ENCODE measurements around the gene PAX3.

The PAX3 gene

DNA sequence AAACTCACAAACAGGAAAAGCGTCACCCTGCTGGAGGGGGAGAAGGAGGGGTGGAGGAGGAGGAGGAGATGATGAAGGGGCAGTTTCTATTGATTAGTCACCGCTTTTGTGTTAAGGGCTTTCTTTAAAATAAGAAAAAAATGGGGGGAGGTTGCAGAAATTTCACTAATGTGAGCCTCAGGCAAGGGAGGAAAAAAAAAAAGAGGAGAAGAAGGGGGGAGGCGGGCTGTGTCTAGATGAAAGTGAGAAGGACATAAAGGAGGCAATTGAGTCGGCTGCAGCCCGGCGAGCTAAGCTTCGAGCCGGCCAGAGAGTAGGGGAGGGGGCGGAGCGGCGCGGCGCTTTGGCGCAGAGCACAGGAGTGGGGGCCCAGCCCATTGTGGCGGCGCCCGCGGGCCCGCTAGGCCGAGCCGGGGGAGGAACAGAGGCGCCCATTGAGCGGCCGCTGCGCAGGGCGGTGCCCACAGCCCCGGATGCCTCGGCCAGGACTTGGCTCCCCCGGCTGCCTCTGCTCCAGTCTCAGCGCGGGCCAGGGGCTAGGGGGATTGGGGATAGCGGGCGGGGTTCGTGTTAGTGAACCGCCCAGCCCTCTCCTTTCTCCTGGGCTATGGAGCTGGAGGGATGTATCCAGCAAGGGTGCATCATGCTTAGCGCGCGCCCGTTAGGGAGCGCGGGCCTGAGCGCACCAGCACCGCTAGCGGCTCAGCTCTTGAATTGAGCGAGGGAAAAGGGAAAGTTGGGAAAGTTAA lies 7.9 kb downstream of the PAX3 start:
- no peaks in the 10 kb centered on the region for H3K9me3 ChIP-seq (ENCODE audit: insufficient read depth, low read length)
- no peak overlapping the region for H3K9ac ChIP-seq (ENCODE audit: low read length)
- H3K4me3 ChIP-seq (ENCODE audit: low read length) = no peak overlapping the region
- H3K27me3 ChIP-seq (ENCODE audit: low read depth, low read length) = peaks cover 19% of the 10 kb centered on the region; the same call in 1 of the 2 replicates
- no peaks in the 10 kb centered on the region for H3K4me1 ChIP-seq (ENCODE audit: low read length)
- H3K79me2 ChIP-seq (ENCODE audit: low read length) = no peaks in the 10 kb centered on the region
- H3K27ac ChIP-seq (ENCODE audit: low read length) = no peak overlapping the region
- no peak overlapping the region for H2AFZ ChIP-seq (ENCODE audit: low read depth, low read length)
- no peaks in the 10 kb centered on the region for H3K36me3 ChIP-seq (replicated peaks; ENCODE audit: low read depth, low read length)
- TF ChIP-seq CTCF (IDR thresholded peaks at IDR 0.05; ENCODE audit: low read depth, low read length) (no peak), EZH2phosphoT487 (IDR thresholded peaks at IDR 0.05; ENCODE audit: low read depth) (no peak)
- no peaks in the 10 kb centered on the region for H4K20me1 ChIP-seq (ENCODE audit: insufficient read depth, low read length)
- no peak overlapping the region for H3K4me2 ChIP-seq (ENCODE audit: low read length)

GRCh38 chr2:222290401-222290735 lies 8.4 kb downstream of the PAX3 start:
- H3K27ac ChIP-seq (ENCODE audit: low read length) = no peak overlapping the region
- H3K36me3 ChIP-seq (replicated peaks; ENCODE audit: low read depth, low read length) = no peaks in the 10 kb centered on the region
- H4K20me1 ChIP-seq (ENCODE audit: insufficient read depth, low read length) = no peaks in the 10 kb centered on the region
- no peak overlapping the region for H2AFZ ChIP-seq (ENCODE audit: low read depth, low read length)
- H3K79me2 ChIP-seq (ENCODE audit: low read length) = no peaks in the 10 kb centered on the region
- no peak for TF ChIP-seq CTCF (IDR thresholded peaks at IDR 0.05; ENCODE audit: low read depth, low read length)
- no peak for TF ChIP-seq EZH2phosphoT487 (IDR thresholded peaks at IDR 0.05; ENCODE audit: low read depth)
- H3K4me3 ChIP-seq (ENCODE audit: low read length) = no peak overlapping the region
- no peaks in the 10 kb centered on the region for H3K4me1 ChIP-seq (ENCODE audit: low read length)
- no peaks in the 10 kb centered on the region for H3K9me3 ChIP-seq (ENCODE audit: insufficient read depth, low read length)
- no peak overlapping the region for H3K9ac ChIP-seq (ENCODE audit: low read length)
- peaks cover 19% of the 10 kb centered on the region; the same call in 1 of the 2 replicates for H3K27me3 ChIP-seq (ENCODE audit: low read depth, low read length)
- no peak overlapping the region for H3K4me2 ChIP-seq (ENCODE audit: low read length)

DNA sequence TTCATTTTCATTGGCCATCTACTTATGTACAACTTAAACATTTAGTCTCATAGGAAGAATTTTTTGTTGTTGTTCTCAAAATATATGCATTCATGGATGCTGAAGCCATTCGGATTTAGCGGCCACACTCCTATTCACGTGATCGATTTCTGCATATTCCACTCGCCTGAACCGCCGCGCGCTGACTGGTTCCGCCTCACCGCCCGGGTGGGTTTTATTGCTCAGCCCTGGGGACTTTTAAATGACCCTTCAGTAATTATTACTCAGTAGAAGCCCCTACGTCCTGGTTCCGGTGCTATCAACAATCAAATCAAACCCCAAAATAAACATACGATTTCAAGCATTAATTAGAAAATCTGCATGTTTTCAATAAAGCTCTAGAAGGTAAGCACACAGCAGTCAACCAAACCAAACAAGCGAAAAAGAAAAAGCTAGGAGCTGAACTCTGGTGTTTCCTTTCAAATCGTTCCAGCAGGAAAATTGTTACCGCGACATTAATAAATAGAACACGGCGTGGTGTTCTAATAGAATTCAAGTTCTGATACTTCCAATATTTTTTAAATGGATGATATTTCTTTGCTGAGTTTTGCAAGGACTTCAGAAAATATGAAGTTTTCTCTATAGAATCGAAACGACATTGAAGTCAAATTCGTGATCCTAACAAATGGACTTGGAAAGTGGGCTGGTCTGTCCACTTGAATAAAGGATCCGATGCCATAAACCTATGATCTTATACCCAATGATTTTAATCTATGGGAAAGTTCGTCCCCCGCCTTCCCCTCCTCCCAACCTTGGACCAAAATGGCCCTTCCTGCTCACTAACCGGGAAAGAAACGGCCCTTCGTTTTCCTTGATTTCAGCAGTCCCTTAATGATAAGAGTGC lies 9.3 kb downstream of the PAX3 start:
- no peaks in the 10 kb centered on the region for H3K9me3 ChIP-seq (ENCODE audit: insufficient read depth, low read length)
- H2AFZ ChIP-seq (ENCODE audit: low read depth, low read length) = no peak overlapping the region
- no peak for TF ChIP-seq EZH2phosphoT487 (IDR thresholded peaks at IDR 0.05; ENCODE audit: low read depth)
- no peak for TF ChIP-seq CTCF (IDR thresholded peaks at IDR 0.05; ENCODE audit: low read depth, low read length)
- H3K4me2 ChIP-seq (ENCODE audit: low read length) = no peak overlapping the region
- no peaks in the 10 kb centered on the region for H4K20me1 ChIP-seq (ENCODE audit: insufficient read depth, low read length)
- no peaks in the 10 kb centered on the region for H3K36me3 ChIP-seq (replicated peaks; ENCODE audit: low read depth, low read length)
- peaks cover 5% of the 10 kb centered on the region for H3K4me1 ChIP-seq (ENCODE audit: low read length)
- no peak overlapping the region for H3K27ac ChIP-seq (ENCODE audit: low read length)
- no peaks in the 10 kb centered on the region for H3K79me2 ChIP-seq (ENCODE audit: low read length)
- no peak overlapping the region for H3K9ac ChIP-seq (ENCODE audit: low read length)
- H3K27me3 ChIP-seq (ENCODE audit: low read depth, low read length) = peaks cover 27% of the 10 kb centered on the region
- H3K4me3 ChIP-seq (ENCODE audit: low read length) = no peak overlapping the region

GRCh38 chr2:222288590-222289277 lies 10.1 kb downstream of the PAX3 start:
- Histone ChIP-seq H2AFZ (ENCODE audit: low read depth, low read length) (no peak overlapping the region), H3K27me3 (ENCODE audit: low read depth, low read length) (peaks cover 28% of the 10 kb centered on the region), H3K27ac (ENCODE audit: low read length) (no peak overlapping the region), H3K4me1 (ENCODE audit: low read length) (peaks cover 6% of the 10 kb centered on the region), H3K36me3 (replicated peaks; ENCODE audit: low read depth, low read length) (no peaks in the 10 kb centered on the region), H3K9ac (ENCODE audit: low read length) (no peak overlapping the region), H3K4me2 (ENCODE audit: low read length) (no peak overlapping the region), H4K20me1 (ENCODE audit: insufficient read depth, low read length) (no peaks in the 10 kb centered on the region), H3K4me3 (ENCODE audit: low read length) (no peak overlapping the region), H3K79me2 (ENCODE audit: low read length) (no peaks in the 10 kb centered on the region), H3K9me3 (ENCODE audit: insufficient read depth, low read length) (no peaks in the 10 kb centered on the region)
- TF ChIP-seq EZH2phosphoT487 (IDR thresholded peaks at IDR 0.05; ENCODE audit: low read depth) (no peak), CTCF (IDR thresholded peaks at IDR 0.05; ENCODE audit: low read depth, low read length) (no peak)

Measured in OCI-LY3 (cell line).